ENCODE measurements around the gene INPP4A. TPM values are rescaled to one million over a fixed set of nuclear protein-coding genes. Genes with fewer than 3 reads are reported as not detected.

Gene INPP4A
- total and polyA plus RNA-seq, 2 of the 13 experiments (the other 11 are each of a cell fraction or from before 2014, with no cell fraction given): 10.1 to 10.9 TPM

- Histone ChIP-seq H3K9ac (ENCODE audit: insufficient read depth, low read depth, low read length) (peak overlapping the region; percentile 99; the same call in 1 of the 2 replicates), H3K4me1 (ENCODE audit: insufficient read depth, low read length) (peaks cover 40% of the 10 kb centered on the region), H2AFZ (ENCODE audit: low read length) (no peak overlapping the region), H3K4me2 (ENCODE audit: low read depth, low read length) (peak overlapping the region; percentile 87), H3K79me2 (ENCODE audit: insufficient read depth, low read length) (peaks cover 69% of the 10 kb centered on the region), H3K4me3 (replicated peaks in 1 of 3; ENCODE audit: insufficient read depth in 1 of 3, low read depth in 2 of 3, low read length in 3 of 3) (peak overlapping the region in 2 of 3 experiments; percentile 95 to 97; a peak in 1 of 6 replicates), H3K36me3 (replicated peaks in 1 of 2; ENCODE audit: control insufficient read depth in 1 of 2, insufficient read depth in 2 of 2, low read length in 2 of 2) (peaks cover 4 to 18% of the 10 kb centered on the region in 2 experiments), H3K9me3 (ENCODE audit: low read length) (no peaks in the 10 kb centered on the region), H3K27me3 (ENCODE audit: control insufficient read depth in 1 of 2, insufficient read depth in 2 of 2, low read length in 2 of 2) (no peaks in the 10 kb centered on the region; a peak in 1 of 5 replicates), H4K20me1 (ENCODE audit: insufficient read depth, low read length) (peaks cover 4% of the 10 kb centered on the region), H3K27ac (ENCODE audit: extremely low read length, insufficient read depth, low read length) (no peak overlapping the region)
- in situ Hi-C loops (cut with HindIII; ENCODE audit: extremely low pct_ligation_motif_present, low pct_unique_long_range_greater_than_20kb) (no loop called here), intact Hi-C loops (cut with micrococcal nuclease; ENCODE audit: unreplicated experiment) (loop anchor here (5.0 to 10.0 kb wide), 2 partner anchors 162 to 731 kb away; partner anchors contain the start of genes EIF5B, INPP4A and TXNDC9)
- no peak for FAIRE-seq
- ChIA-PET CTCF (ENCODE audit: low intra/inter-chr PET ratio, low total read pairs) (no interaction called here), POLR2A (interaction anchor here (2.2 kb wide), 1 partner anchor 22 kb away, joined by 5 read pairs; no protein-coding TSS in a partner anchor)
- TF ChIP-seq ZNF878 (CRISPR knock-in tag; IDR thresholded peaks at IDR 0.05) (no peak), ZBTB38 (CRISPR knock-in tag; IDR thresholded peaks at IDR 0.05) (0 out of 2 replicates have a peak, but pooled peaks have one; percentile 64), ZNF431 (CRISPR knock-in tag; IDR thresholded peaks at IDR 0.05; ENCODE audit: borderline replicate concordance, low read depth) (no peak), ZNF264 (CRISPR knock-in tag; IDR thresholded peaks at IDR 0.05) (no peak), HOXA7 (CRISPR knock-in tag; IDR thresholded peaks at IDR 0.05) (no peak), PAWR (CRISPR knock-in tag; IDR thresholded peaks at IDR 0.05; ENCODE audit: borderline replicate concordance) (no peak), ZBTB33 (CRISPR knock-in tag; IDR thresholded peaks at IDR 0.05) (peak; percentile 95), TCF12 (IDR thresholded peaks at IDR 0.05) (no peak), TCF12 (CRISPR knock-in tag; IDR thresholded peaks at IDR 0.05) (no peak), ZKSCAN1 (IDR thresholded peaks at IDR 0.05; ENCODE audit: low read length) (0 out of 2 replicates have a peak, but pooled peaks have one; percentile 8), ZNF501 (CRISPR knock-in tag; IDR thresholded peaks at IDR 0.05) (0 out of 2 replicates have a peak, but pooled peaks have one; percentile 33), DNMT3B (CRISPR knock-in tag; conservative IDR thresholded peaks at IDR 0.05) (no peak)
- WGBS (ENCODE audit: low lambda C conversion rate): 91% methylated on average over 7 of the region's 7 CpGs
- no peak for ATAC-seq
- no peak for DNase-seq (ENCODE audit: low spot score)
- BruUV-seq (replicated peaks): no TSS peak
Measured at GRCh38 chr2:98606431-98606830, 161.8 kb downstream of the INPP4A start.
